ENCODE measurements around the gene HUWE1.

- TF ChIP-seq HIVEP1 (CRISPR knock-in tag; IDR thresholded peaks at IDR 0.05) (no peak), HCFC1 (IDR thresholded peaks at IDR 0.05; ENCODE audit: low read depth, low read length) (no peak), KLF16 (CRISPR knock-in tag; IDR thresholded peaks at IDR 0.05) (no peak), ZBTB21 (CRISPR knock-in tag; IDR thresholded peaks at IDR 0.05) (no peak), KLF11 (CRISPR knock-in tag; IDR thresholded peaks at IDR 0.05) (no peak), PBX3 (CRISPR knock-in tag; IDR thresholded peaks at IDR 0.05; ENCODE audit: borderline replicate concordance) (no peak), HBP1 (CRISPR knock-in tag; IDR thresholded peaks at IDR 0.05; ENCODE audit: low read depth) (no peak), FOXC1 (CRISPR knock-in tag; IDR thresholded peaks at IDR 0.05; ENCODE audit: borderline replicate concordance) (no peak), EZH2 (conservative IDR thresholded peaks at IDR 0.05; ENCODE audit: low read depth, low read length) (no peak), MXI1 (IDR thresholded peaks at IDR 0.05; ENCODE audit: borderline replicate concordance, low read depth, low read length) (no peak), POLR2A (IDR thresholded peaks at IDR 0.05; ENCODE audit: insufficient read depth in 1 of 2, low read depth in 2 of 2, low read length in 2 of 2) (no peak), FOSL2 (CRISPR knock-in tag; IDR thresholded peaks at IDR 0.05) (no peak), PHB2 (IDR thresholded peaks at IDR 0.05; ENCODE audit: partially characterized antibody) (no peak)
These were observed 200.2 kb downstream of the HUWE1 start for GRCh38 chrX:53486285-53486684.
